Adrenal gland (tissue), 12 donors: Measurements from ENCODE around the gene RUNX3. TPM values are rescaled to one million over a fixed set of nuclear protein-coding genes. Genes with fewer than 3 reads are reported as not detected.

Experiments
- DNase-seq, 7 donors: peaks; one replicate each; pipeline ENCODE4 v3.0.0-alpha.2; 2019 to 2020
- H3K27ac ChIP-seq, 5 donors: fragments of 200-600 bp; sonication (generic) in 4 of 5; 1 replicate in 3 of 5; 2 replicates in 2 of 5; pipeline versions ENCODE4 v1.5.1 to v1.8.0; 2016 to 2020; ENCODE audit warnings: mild to moderate bottlenecking in 1 of 5
- H3K27me3 ChIP-seq: fragments of 200-600 bp; 2 replicates; pipeline ENCODE4 v1.8.0; 2021
- H3K36me3 ChIP-seq, 2 donors: fragments of 200-600 bp; replicated peaks in 1 of 2; 1 replicate in 1 of 2; 2 replicates in 1 of 2; pipeline versions ENCODE4 v1.5.1 to v1.8.0; 2018 to 2022
- H3K4me1 ChIP-seq, 2 donors: fragments of 200-600 bp; replicated peaks in 1 of 2; 1 replicate in 1 of 2; 2 replicates in 1 of 2; pipeline versions ENCODE4 v1.5.1 to v1.8.0; 2018 to 2021
- H3K4me3 ChIP-seq, 4 donors: fragments of 200-600 bp; sonication (generic) in 3 of 4; one replicate each; pipeline ENCODE4 v1.5.1; 2016 to 2018
- H3K9me3 ChIP-seq, 3 donors: fragments of 200-600 bp; sonication (generic) in 1 of 3; replicated peaks in 1 of 3; 1 replicate in 2 of 3; 2 replicates in 1 of 3; pipeline versions ENCODE4 v1.5.1 to v1.8.0; 2016 to 2021
- CTCF ChIP-seq, 6 experiments: fragments of 450-650 bp in 4 of 6; fragments of 200-600 bp in 2 of 6; sonication (generic) in 1 of 6; IDR thresholded peaks; 1 replicate in 5 of 6; 2 replicates in 1 of 6; pipeline versions ENCODE4 v1.5.1 to v1.8.0; 2016 to 2021; ENCODE audit warnings: antibody characterized with exemption in 6 of 6, mild to moderate bottlenecking in 2 of 6, moderate library complexity in 1 of 6
- POLR2A ChIP-seq, 2 donors: fragments of 450-650 bp; IDR thresholded peaks; one replicate each; pipeline ENCODE4 v1.6.1; 2017; ENCODE audit warnings: antibody characterized with exemption in 2 of 2, mild to moderate bottlenecking in 2 of 2, moderate library complexity in 1 of 2
- WGBS, 4 donors: extraction: QIAGEN DNeasy Blood & Tissue Kit in 2 of 4; methylation state at CpG; one replicate each; pipeline versions ENCODE4 v1.1.5 to v1.1.7; 2013 to 2017; 5-methylcytosine and 5-hydroxymethylcytosine counted together
- intact Hi-C, 2 donors: fragments of 100-400 bp; cut with DNase I; formaldehyde crosslinking; loops; one replicate each; pipeline versions ENCODE4 v1.14.1 to v1.15.0; 2022 to 2023
- polyA plus RNA-seq, 3 donors: library from polyadenylated mRNA; stranded (reverse); fragments of 200-250 nt in 2 of 3; fragments of 350-450 nt in 1 of 3; fragmentation: Illumina TruSeq in 1 of 3; extraction: RNeasy Lipid Tissue Mini Kit (QIAGEN cat#74804) in 1 of 3; gene quantifications; one replicate each; pipeline ENCODE4 v1.2.3, GENCODE V29; 2013 to 2014
- total RNA-seq, 9 donors: library from RNA; depleted of rRNA in 4 of 9; stranded (reverse); fragments of >200 nt in 4 of 9; fragments of 120-200 nt in 1 of 9; fragmentation: NEBNext Ultra II Directional in 1 of 9; extraction: Animal tissue kit (Norgen Biotek cat#: 25700) in 1 of 9; gene quantifications; one replicate each; pipeline versions ENCODE4 v1.1.0 to v1.2.4, GENCODE V29; 2013 to 2023
- donor health status: healthy with polysubstance abuse.
- donor health status: Bipolar disorder and iron deficiency.
- donor health status: DM: yes; HTN: yes; CAD: no.
- donor health status: DM: no; HTN: no; CAD: no.
- donor health status: DM: no; HTN: no; CAD: no.
- donor health status: DM: yes; HTN: yes; CAD: no.

RUNX3 gene
- total and polyA plus RNA-seq, 12 donors = 0.06 to 7.5 (median 2.7) TPM

DNA sequence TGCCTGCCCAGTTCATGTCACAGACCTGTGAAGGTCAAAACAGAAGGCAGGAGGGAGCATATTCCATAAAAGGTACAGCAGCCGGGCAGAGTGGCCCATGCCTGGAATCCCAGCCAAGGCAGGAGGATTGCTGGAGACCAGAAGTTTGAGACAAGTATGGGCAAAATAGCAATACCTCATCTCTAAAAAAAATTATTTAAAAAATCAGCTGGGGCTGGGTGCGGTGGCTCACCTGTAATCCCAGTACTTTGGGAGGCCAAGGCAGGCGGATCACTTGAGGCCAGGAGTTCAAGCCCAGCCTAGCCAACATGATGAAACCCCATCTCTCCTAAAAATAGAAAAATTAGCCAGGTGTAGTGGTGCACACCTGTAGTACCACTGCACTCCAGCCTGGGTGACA lies 64.5 kb downstream of the RUNX3 start:
- H3K4me1 ChIP-seq = no peaks in the 10 kb centered on the region
- H3K27ac ChIP-seq = no peak overlapping the region
- peaks cover 8% of the 10 kb centered on the region for H3K27me3 ChIP-seq
- DNase-seq = peak in 2 of 7 donors; percentile 4
- H3K9me3 ChIP-seq = no peaks in the 10 kb centered on the region
- 83 to 89% (median 86%) methylated on average over 3 of the region's 3 CpGs for WGBS, 4 donors
- TF ChIP-seq CTCF (IDR thresholded peaks at IDR 0.05) = no peak
- no peak for TF ChIP-seq POLR2A (IDR thresholded peaks at IDR 0.05)
- no peak overlapping the region for H3K4me3 ChIP-seq
- intact Hi-C loops = no loop called here
- no peaks in the 10 kb centered on the region for H3K36me3 ChIP-seq

DNA sequence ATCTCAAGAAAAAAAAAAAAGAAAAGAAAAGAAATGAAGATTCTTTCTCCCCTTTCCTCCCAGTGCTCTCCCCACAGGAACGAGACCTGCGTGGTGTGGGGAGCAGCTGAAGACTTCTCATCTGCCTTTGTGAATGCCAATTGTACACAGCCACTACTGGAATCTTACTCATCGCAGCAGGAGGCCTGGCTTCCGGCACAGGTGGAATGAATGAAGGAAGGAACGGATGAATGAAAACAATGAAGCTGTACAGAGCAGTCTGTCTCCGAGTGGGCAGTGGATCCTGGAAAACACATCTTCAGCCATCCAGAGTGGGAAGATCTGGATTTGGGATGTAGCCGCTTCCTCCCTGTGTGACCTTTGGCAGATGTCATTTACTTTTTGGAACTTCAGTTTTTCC lies 64.9 kb downstream of the RUNX3 start:
- TF ChIP-seq POLR2A (IDR thresholded peaks at IDR 0.05) = no peak
- TF ChIP-seq CTCF (IDR thresholded peaks at IDR 0.05) = no peak
- no peak overlapping the region for H3K4me3 ChIP-seq
- no peaks in the 10 kb centered on the region for H3K36me3 ChIP-seq
- intact Hi-C loops = no loop called here
- DNase-seq = peak in 1 of 7 donors; percentile 14
- peaks cover 8% of the 10 kb centered on the region for H3K27me3 ChIP-seq
- H3K4me1 ChIP-seq = no peaks in the 10 kb centered on the region
- no peaks in the 10 kb centered on the region for H3K9me3 ChIP-seq
- 77 to 83% (median 81%) methylated on average over 7 of the region's 7 CpGs for WGBS, 4 donors
- no peak overlapping the region for H3K27ac ChIP-seq

DNA sequence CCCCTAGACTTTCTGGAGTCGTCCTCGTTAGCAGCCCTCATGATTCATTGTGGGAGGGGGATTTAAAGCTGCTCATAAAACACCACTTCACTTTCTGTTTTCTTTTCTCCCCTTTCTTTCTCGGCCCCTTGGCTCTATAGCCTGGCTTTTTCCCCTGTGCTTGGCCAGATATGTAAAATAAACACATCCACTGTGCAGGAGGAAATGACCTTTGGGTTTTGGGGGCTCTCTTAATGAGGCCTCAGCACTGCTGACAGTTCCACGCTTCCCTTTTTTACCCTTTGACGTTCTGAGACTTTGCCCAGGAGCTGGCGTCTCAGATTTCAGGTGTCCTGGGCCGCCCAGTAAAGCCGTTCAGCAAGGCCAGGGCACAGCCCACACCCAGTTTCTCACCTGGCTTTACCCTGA lies 65.7 kb downstream of the RUNX3 start:
- no peak for TF ChIP-seq CTCF (IDR thresholded peaks at IDR 0.05)
- TF ChIP-seq POLR2A (IDR thresholded peaks at IDR 0.05) = no peak
- no peaks in the 10 kb centered on the region for H3K9me3 ChIP-seq
- WGBS, 4 donors = 47 to 63% (median 50%) methylated on average over 8 of the region's 8 CpGs
- peak in 2 of 7 donors; percentile 5 to 14 for DNase-seq
- H3K4me1 ChIP-seq = no peaks in the 10 kb centered on the region
- peaks cover 8% of the 10 kb centered on the region for H3K27me3 ChIP-seq
- intact Hi-C loops = no loop called here
- H3K27ac ChIP-seq = no peak overlapping the region
- H3K36me3 ChIP-seq = no peaks in the 10 kb centered on the region
- H3K4me3 ChIP-seq = no peak overlapping the region

- WGBS, 4 donors = 85 to 92% (median 89%) methylated on average over 9 to 12 of the region's 12 CpGs
- TF ChIP-seq CTCF (IDR thresholded peaks at IDR 0.05) (no peak), POLR2A (IDR thresholded peaks at IDR 0.05) (no peak)
- intact Hi-C loops = no loop called here
These were observed 67.1 kb downstream of the RUNX3 start for GRCh38 chr1:24862775-24863483.

More at GRCh38 chr1:24862775-24863483, 67.1 kb downstream of the RUNX3 start:
- no peaks in the 10 kb centered on the region for H3K9me3 ChIP-seq
- H3K4me1 ChIP-seq = no peaks in the 10 kb centered on the region
- no peak for DNase-seq
- H3K36me3 ChIP-seq = no peaks in the 10 kb centered on the region
- peaks cover 8% of the 10 kb centered on the region for H3K27me3 ChIP-seq
- H3K4me3 ChIP-seq = no peak overlapping the region
- no peak overlapping the region for H3K27ac ChIP-seq
